Heart left ventricle (tissue), 16 donors: ENCODE results near the gene RNF212. TPM values are rescaled to one million over a fixed set of nuclear protein-coding genes. Genes with fewer than 3 reads are reported as not detected.

Source experiments
- ATAC-seq, 4 donors: fragments of 200-7000 bp; cut with Tn5 transposase; one replicate each; pipeline ENCODE4 v1.9.1; 2020 to 2022; ENCODE audit warnings: moderate library complexity in 4 of 4, mild to moderate bottlenecking in 3 of 4, moderate number of reproducible peaks in 1 of 4
- DNase-seq, 5 donors: peaks; one replicate each; pipeline ENCODE4 v3.0.0-alpha.2; 2020
- H3K27ac ChIP-seq, 12 donors: fragments of 200-600 bp; sonication (generic) in 4 of 12; one replicate each; pipeline versions ENCODE4 v1.5.0 to v1.8.0; 2016 to 2022; ENCODE audit warnings: mild to moderate bottlenecking in 2 of 12
- H3K27me3 ChIP-seq, 9 donors: fragments of 200-600 bp; sonication (generic) in 2 of 9; one replicate each; pipeline versions ENCODE4 v1.5.1 to v1.8.0; 2016 to 2022; ENCODE audit warnings: mild to moderate bottlenecking in 3 of 9
- H3K36me3 ChIP-seq, 9 donors: fragments of 200-600 bp; sonication (generic) in 2 of 9; one replicate each; pipeline versions ENCODE4 v1.5.0 to v1.8.0; 2018 to 2022; ENCODE audit warnings: mild to moderate bottlenecking in 2 of 9
- H3K4me1 ChIP-seq, 12 donors: fragments of 200-600 bp; sonication (generic) in 4 of 12; one replicate each; pipeline versions ENCODE4 v1.5.0 to v1.8.0; 2016 to 2022; ENCODE audit warnings: mild to moderate bottlenecking in 3 of 12
- H3K4me3 ChIP-seq, 12 donors: fragments of 200-600 bp; sonication (generic) in 4 of 12; one replicate each; pipeline versions ENCODE4 v1.5.0 to v1.8.0; 2017 to 2022; ENCODE audit warnings: mild to moderate bottlenecking in 9 of 12, moderate library complexity in 4 of 12
- H3K9me3 ChIP-seq, 12 donors: fragments of 200-600 bp; sonication (generic) in 4 of 12; one replicate each; pipeline versions ENCODE4 v1.5.0 to v1.8.0; 2016 to 2022; ENCODE audit warnings: mild to moderate bottlenecking in 1 of 12
- POLR2A ChIP-seq, 2 donors: fragments of 450-650 bp; IDR thresholded peaks; one replicate each; pipeline ENCODE4 v1.6.1; 2017; ENCODE audit warnings: antibody characterized with exemption in 2 of 2, mild to moderate bottlenecking in 2 of 2, moderate library complexity in 2 of 2
- WGBS, 4 donors: extraction: QIAGEN DNeasy Blood & Tissue Kit in 2 of 4; methylation state at CpG; one replicate each; pipeline versions ENCODE4 v1.1.5 to v1.1.7; 2013 to 2018; 5-methylcytosine and 5-hydroxymethylcytosine counted together
- intact Hi-C, 10 donors: fragments of 100-400 bp; cut with DNase I; formaldehyde crosslinking; loops; one replicate each; pipeline versions ENCODE4 v1.11.1 to v1.14.2; 2022
- polyA plus RNA-seq, 2 donors: library from polyadenylated mRNA; stranded (reverse); fragments of 200-250 nt; gene quantifications; one replicate each; pipeline ENCODE4 v1.2.3, GENCODE V29; 2013
- total RNA-seq, 9 donors: library from RNA; depleted of rRNA in 2 of 9; stranded (reverse); fragments of >200 nt in 2 of 9; fragmentation: NEBNext Ultra II Directional in 3 of 9; extraction: Animal tissue kit (Norgen Biotek cat#: 25700) in 3 of 9; gene quantifications; one replicate each; pipeline versions ENCODE4 v1.1.0 to v1.2.4, GENCODE V29; 2016 to 2023
- TF ChIP-seq, protein P1 (sequence below), 12 donors: fragments of 200-600 bp; sonication (generic) in 4 of 12; IDR thresholded peaks; one replicate each; pipeline versions ENCODE4 v1.5.0 to v1.8.0; 2018 to 2022; ENCODE audit warnings: antibody characterized with exemption in 12 of 12, mild to moderate bottlenecking in 5 of 12
- donor health status: ischemic (EF 13 %, LVEDD 7.1; RV severe dilation, severe dysfunction).
- donor health status: healthy with polysubstance abuse.
- donor health status: DM: no; HTN: yes; CAD: no.
- donor health status: DM: no; HTN: no; CAD: no.
- donor health status: ischemic (EF 25% LVEDD 6.9; RV normal size, moderate dysfunction).
- donor health status: ischemic (EF 25% LVEDD 5.7; RV mildly dilated, moderate dysfunction).
- donor health status: healthy.
- donor health status: DM: yes; HTN: yes; CAD: no.
- donor health status: ischemic (EF 35%, LVEDD 5.7; RV mildly dilated, moderate dysfunction).
- donor health status: nonischemic (EF 11% LVEDD 7.7; RV severe dilation, severe dysfunction).
- donor health status: DM: yes; HTN: yes; CAD: no.
- donor health status: PGD.
- donor health status: ischemic (EF 29% LVEDD 5.4; RV normal size, mild dysfunction).
- donor health status: nonischemic (EF 23%, LVEDD 6.1; RV moderate dilation, normal function).

Gene RNF212
- total and polyA plus RNA-seq, 11 donors = 0.25 to 1.6 (median 0.48) TPM; not detected in 4

DNA sequence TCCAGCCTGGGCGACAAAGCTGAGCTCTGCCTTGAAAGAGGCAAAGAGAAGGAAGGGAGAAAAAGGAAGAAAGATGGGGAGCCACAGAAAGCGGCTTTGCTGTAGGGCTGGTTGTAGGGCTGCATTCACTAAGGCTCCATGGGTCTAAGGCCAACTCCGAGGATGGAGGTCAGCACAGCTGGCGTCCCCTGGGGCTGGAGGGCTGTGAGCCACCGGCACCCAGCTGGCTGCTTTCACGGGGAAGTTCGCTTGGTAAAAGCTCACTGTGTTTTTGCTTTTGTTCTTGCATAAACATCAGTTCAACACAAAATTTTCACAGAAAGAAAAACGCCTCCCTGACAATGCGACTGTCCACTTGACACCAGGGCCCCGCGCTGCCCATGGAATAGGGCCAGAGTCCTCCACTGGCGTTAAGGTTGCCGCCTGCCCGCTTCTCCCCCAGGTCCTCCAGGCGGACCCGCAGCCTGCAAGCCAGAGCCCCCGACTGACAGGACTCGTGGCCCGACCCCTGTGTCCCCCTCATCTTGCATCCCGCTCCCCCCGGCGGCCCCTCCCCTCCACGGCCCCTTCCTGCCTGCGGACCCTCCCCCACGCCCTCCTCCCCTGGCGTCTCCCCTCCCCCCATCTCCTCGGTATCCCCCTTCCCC, 1.1 kb downstream of the RNF212 start:
- Histone ChIP-seq H3K4me1 (peaks cover 0 to 6% (median 0%) of the 10 kb centered on the region in 12 donors), H3K27me3 (peaks cover 5 to 64% (median 32%) of the 10 kb centered on the region in 9 donors), H3K4me3 (no peak overlapping the region), H3K9me3 (no peaks in the 10 kb centered on the region), H3K27ac (no peak overlapping the region), H3K36me3 (no peaks in the 10 kb centered on the region)
- intact Hi-C loops = no loop called here
- ATAC-seq (no peak), DNase-seq (no peak)
- 75 to 81% (median 79%) methylated on average over 27 of the region's 27 CpGs for WGBS, 4 donors
- no peak for TF ChIP-seq POLR2A (IDR thresholded peaks at IDR 0.05)
- TF ChIP-seq, protein P1, sequence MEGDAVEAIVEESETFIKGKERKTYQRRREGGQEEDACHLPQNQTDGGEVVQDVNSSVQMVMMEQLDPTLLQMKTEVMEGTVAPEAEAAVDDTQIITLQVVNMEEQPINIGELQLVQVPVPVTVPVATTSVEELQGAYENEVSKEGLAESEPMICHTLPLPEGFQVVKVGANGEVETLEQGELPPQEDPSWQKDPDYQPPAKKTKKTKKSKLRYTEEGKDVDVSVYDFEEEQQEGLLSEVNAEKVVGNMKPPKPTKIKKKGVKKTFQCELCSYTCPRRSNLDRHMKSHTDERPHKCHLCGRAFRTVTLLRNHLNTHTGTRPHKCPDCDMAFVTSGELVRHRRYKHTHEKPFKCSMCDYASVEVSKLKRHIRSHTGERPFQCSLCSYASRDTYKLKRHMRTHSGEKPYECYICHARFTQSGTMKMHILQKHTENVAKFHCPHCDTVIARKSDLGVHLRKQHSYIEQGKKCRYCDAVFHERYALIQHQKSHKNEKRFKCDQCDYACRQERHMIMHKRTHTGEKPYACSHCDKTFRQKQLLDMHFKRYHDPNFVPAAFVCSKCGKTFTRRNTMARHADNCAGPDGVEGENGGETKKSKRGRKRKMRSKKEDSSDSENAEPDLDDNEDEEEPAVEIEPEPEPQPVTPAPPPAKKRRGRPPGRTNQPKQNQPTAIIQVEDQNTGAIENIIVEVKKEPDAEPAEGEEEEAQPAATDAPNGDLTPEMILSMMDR (IDR thresholded peaks at IDR 0.05) = no peak

DNA sequence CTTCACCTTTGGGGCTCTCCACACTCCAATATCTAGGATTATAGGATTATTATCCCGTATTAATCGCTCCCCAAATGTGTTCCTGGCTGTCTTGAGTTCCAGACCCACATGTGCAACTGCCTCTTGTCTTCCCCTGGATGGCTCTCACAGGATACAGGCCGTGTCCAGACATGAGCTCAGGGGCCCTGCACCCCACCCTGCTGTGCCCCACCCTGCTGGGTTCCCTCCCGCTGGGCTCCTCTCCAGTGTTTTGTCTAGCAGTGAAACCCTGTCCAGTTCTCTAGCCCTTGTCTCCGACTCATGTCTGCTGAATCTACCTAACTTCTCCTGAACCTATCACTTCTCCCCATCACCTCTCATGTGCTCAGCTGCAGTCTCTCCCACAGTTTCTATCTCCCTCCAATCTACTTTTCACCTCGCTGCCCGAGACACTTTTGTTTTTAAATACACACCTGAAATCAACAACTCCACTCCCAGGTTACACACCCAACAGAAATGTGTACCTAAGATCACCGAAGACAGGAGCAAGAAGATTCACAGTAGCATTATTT, 2.0 kb downstream of the RNF212 start:
- Histone ChIP-seq H3K4me3 (no peak overlapping the region), H3K27ac (no peak overlapping the region), H3K4me1 (peaks cover 0 to 6% (median 0%) of the 10 kb centered on the region in 12 donors), H3K9me3 (no peaks in the 10 kb centered on the region), H3K27me3 (peaks cover 5 to 64% (median 32%) of the 10 kb centered on the region in 9 donors), H3K36me3 (no peaks in the 10 kb centered on the region)
- no peak for ATAC-seq
- intact Hi-C loops = no loop called here
- 66 to 73% (median 68%) methylated on average over 8 of the region's 8 CpGs for WGBS, 4 donors
- no peak for TF ChIP-seq POLR2A (IDR thresholded peaks at IDR 0.05)
- TF ChIP-seq, protein P1 (IDR thresholded peaks at IDR 0.05) = no peak
- DNase-seq = no peak

DNA sequence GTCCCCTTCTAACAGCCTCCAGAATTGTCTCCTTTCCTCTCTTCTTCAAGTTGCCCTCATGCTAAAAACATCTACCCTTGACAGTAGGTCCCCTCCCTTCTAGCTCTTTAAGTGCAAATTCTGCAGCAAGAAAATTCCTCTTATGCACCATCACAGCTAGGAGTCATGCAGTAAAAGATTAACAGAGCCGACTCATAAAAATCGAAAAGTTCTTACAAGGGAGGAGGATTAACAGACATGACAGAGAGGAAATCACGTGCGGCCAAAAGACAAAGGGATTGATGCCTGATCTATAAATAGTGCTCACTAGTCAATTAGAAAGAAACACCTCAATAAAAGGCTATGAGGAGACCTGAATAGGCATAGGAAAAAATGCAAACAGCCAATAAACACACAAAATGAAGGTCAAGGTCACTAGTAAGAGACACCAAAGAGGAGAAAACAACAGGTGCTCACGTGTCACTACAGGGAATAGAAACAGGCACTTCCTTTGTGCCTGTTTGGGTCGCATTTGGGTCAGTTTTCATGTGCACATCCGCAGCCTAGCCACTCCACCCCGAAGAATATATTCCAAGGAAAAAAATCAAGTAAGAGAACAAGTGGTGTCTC, 3.4 kb downstream of the RNF212 start:
- intact Hi-C loops = no loop called here
- Histone ChIP-seq H3K36me3 (no peaks in the 10 kb centered on the region), H3K27ac (no peak overlapping the region), H3K9me3 (no peaks in the 10 kb centered on the region), H3K4me3 (no peak overlapping the region), H3K4me1 (peaks cover 0 to 6% (median 0%) of the 10 kb centered on the region in 12 donors), H3K27me3 (peaks cover 5 to 53% (median 28%) of the 10 kb centered on the region in 9 donors)
- no peak for ATAC-seq
- 63 to 70% (median 65%) methylated on average over 8 of the region's 8 CpGs for WGBS, 4 donors
- DNase-seq = no peak
- TF ChIP-seq, protein P1 (IDR thresholded peaks at IDR 0.05) = no peak
- no peak for TF ChIP-seq POLR2A (IDR thresholded peaks at IDR 0.05)

DNA sequence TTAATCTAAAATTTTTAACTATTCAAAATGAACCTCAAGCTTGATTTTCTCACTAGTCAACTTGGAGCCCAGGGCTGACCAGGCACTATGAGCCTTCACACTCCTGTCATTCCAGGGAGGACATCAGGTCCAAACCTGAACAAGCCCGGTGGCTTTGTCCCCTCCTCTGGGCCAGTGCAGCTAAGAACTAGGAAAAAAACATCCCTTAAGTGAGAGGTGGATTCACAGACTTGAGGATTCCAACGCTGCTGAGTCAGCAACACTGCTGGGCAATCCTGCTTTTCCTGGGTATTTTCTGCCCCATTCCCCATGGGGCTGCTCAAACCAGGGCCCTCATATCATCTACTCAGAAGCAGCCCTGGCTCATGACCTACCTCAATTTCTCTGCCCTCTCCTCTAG, 4.0 kb downstream of the RNF212 start:
- WGBS, 4 donors = 66 to 94% (median 82%) methylated on average over 2 of the region's 2 CpGs
- no peaks in the 10 kb centered on the region for H3K9me3 ChIP-seq
- no peak overlapping the region for H3K27ac ChIP-seq
- no peak overlapping the region for H3K4me3 ChIP-seq
- peaks cover 5 to 46% (median 28%) of the 10 kb centered on the region in 9 donors for H3K27me3 ChIP-seq
- H3K4me1 ChIP-seq = peaks cover 0 to 6% (median 0%) of the 10 kb centered on the region in 12 donors
- H3K36me3 ChIP-seq = no peaks in the 10 kb centered on the region
- no peak for ATAC-seq
- intact Hi-C loops = no loop called here
- TF ChIP-seq, protein P1 (IDR thresholded peaks at IDR 0.05) = no peak
- no peak for TF ChIP-seq POLR2A (IDR thresholded peaks at IDR 0.05)
- DNase-seq = no peak
